Stimulated activated CD8-positive, alpha-beta memory T cell treated with anti-CD3 and anti-CD28 coated beads, Interleukin-4, amount 100 ng/mL, for 4 hours (primary cell): ENCODE measurements around the gene TTC31.
"Not testable (repeated sequence)": the region's sequence is repeated elsewhere in the genome, so short reads cannot be mapped to it uniquely, and the experiment has no call there.

Source experiments
- DNase-seq, 2 donors: peaks; one replicate each; pipeline ENCODE4 v3.0.0-alpha.2; 2020; ENCODE audit warnings: low read depth in 2 of 2, low spot score in 1 of 2

Gene TTC31

GRCh38 chr2:74482801-74483674 lies at the start of gene TTC31, which contains the start of gene CCDC142:
Gene TTC31, plus strand, starts transcription at chr2:74483081. Its CDS starts 15 bp downstream, at chr2:74483096.
Gene CCDC142, minus strand, starts transcription at chr2:74482998. Its CDS starts 161 bp downstream, at chr2:74482837.
- peak; percentile 85 to 89 for DNase-seq

- no peak for DNase-seq
Measured at GRCh38 chr2:74436111-74436805, 46.6 kb upstream of the TTC31 start.

GRCh38 chr2:74436848-74437695 lies 45.8 kb upstream of the TTC31 start:
- DNase-seq: no peak

GRCh38 chr2:74438248-74438647 lies 44.6 kb upstream of the TTC31 start:
- DNase-seq: no peak

GRCh38 chr2:74439373-74439772 lies 43.5 kb upstream of the TTC31 start:
- DNase-seq: no peak

- no peak for DNase-seq
Measured at GRCh38 chr2:74439803-74440377, 43.0 kb upstream of the TTC31 start.

- DNase-seq: no peak
Measured at GRCh38 chr2:74440378-74441169, 42.3 kb upstream of the TTC31 start.

- DNase-seq: no peak
Measured at GRCh38 chr2:74441170-74441689, 41.7 kb upstream of the TTC31 start.

GRCh38 chr2:74441690-74442482 lies 41.0 kb upstream of the TTC31 start, which contains the start of gene RTKN:
Gene RTKN, minus strand, starts transcription at chr2:74441937. Its CDS starts 121 bp downstream, at chr2:74441816.
- DNase-seq: no peak

GRCh38 chr2:74442483-74443297 lies 40.2 kb upstream of the TTC31 start:
- not testable (repeated sequence) for DNase-seq

- DNase-seq: no peak
Measured at GRCh38 chr2:74444498-74445318, 38.2 kb upstream of the TTC31 start.

GRCh38 chr2:74447230-74447999 lies 35.5 kb upstream of the TTC31 start:
- no peak for DNase-seq

- DNase-seq: no peak
Measured at GRCh38 chr2:74448771-74449170, 34.1 kb upstream of the TTC31 start.

- DNase-seq: no peak
Measured at GRCh38 chr2:74450570-74451190, 32.2 kb upstream of the TTC31 start.

GRCh38 chr2:74454654-74455511 lies 28.0 kb upstream of the TTC31 start, which contains the start of gene INO80B:
Gene INO80B, plus strand, starts transcription at chr2:74455087. Its CDS starts 30 bp downstream, at chr2:74455117.
- DNase-seq: peak; percentile 94 to 96
